ENCODE data around the gene CPNE2. TPM values are rescaled to one million over a fixed set of nuclear protein-coding genes. Genes with fewer than 3 reads are reported as not detected.

The CPNE2 gene
- total RNA-seq, 1 donor from 2014 or later, result 145 TPM

GRCh38 chr16:57172721-57173290, 80.4 kb downstream of the CPNE2 start:
- no peaks in the 10 kb centered on the region for H3K27me3 Mint-ChIP-seq (ENCODE audit: unreplicated experiment)
- H3K4me1 Mint-ChIP-seq (ENCODE audit: unreplicated experiment), result peaks cover 7% of the 10 kb centered on the region
- DNase-seq (ENCODE audit: low spot score), result no peak
- H3K36me3 Mint-ChIP-seq (ENCODE audit: low read depth, unreplicated experiment), result peaks cover 17% of the 10 kb centered on the region
- no peak overlapping the region for H3K27ac Mint-ChIP-seq (ENCODE audit: unreplicated experiment)
- no peaks in the 10 kb centered on the region for H3K9me3 Mint-ChIP-seq (ENCODE audit: unreplicated experiment)
- H3K4me3 Mint-ChIP-seq (ENCODE audit: unreplicated experiment), result no peak overlapping the region
- TF ChIP-seq CTCF (IDR thresholded peaks at IDR 0.05; ENCODE audit: unreplicated experiment), result no peak

GRCh38 chr16:57175896-57176295, 83.5 kb downstream of the CPNE2 start:
- Mint-ChIP-seq H3K36me3 (ENCODE audit: low read depth, unreplicated experiment) (peaks cover 15% of the 10 kb centered on the region), H3K27me3 (ENCODE audit: unreplicated experiment) (no peaks in the 10 kb centered on the region), H3K9me3 (ENCODE audit: unreplicated experiment) (no peaks in the 10 kb centered on the region), H3K27ac (ENCODE audit: unreplicated experiment) (no peak overlapping the region), H3K4me3 (ENCODE audit: unreplicated experiment) (no peak overlapping the region), H3K4me1 (ENCODE audit: unreplicated experiment) (no peaks in the 10 kb centered on the region)
- TF ChIP-seq CTCF (IDR thresholded peaks at IDR 0.05; ENCODE audit: unreplicated experiment), result no peak
- DNase-seq (ENCODE audit: low spot score), result no peak

GRCh38 chr16:57178196-57178595, 85.8 kb downstream of the CPNE2 start:
- no peak for TF ChIP-seq CTCF (IDR thresholded peaks at IDR 0.05; ENCODE audit: unreplicated experiment)
- no peaks in the 10 kb centered on the region for H3K9me3 Mint-ChIP-seq (ENCODE audit: unreplicated experiment)
- no peak overlapping the region for H3K4me3 Mint-ChIP-seq (ENCODE audit: unreplicated experiment)
- H3K4me1 Mint-ChIP-seq (ENCODE audit: unreplicated experiment), result no peaks in the 10 kb centered on the region
- DNase-seq (ENCODE audit: low spot score), result no peak
- H3K36me3 Mint-ChIP-seq (ENCODE audit: low read depth, unreplicated experiment), result no peaks in the 10 kb centered on the region
- H3K27me3 Mint-ChIP-seq (ENCODE audit: unreplicated experiment), result no peaks in the 10 kb centered on the region
- no peak overlapping the region for H3K27ac Mint-ChIP-seq (ENCODE audit: unreplicated experiment)

- Mint-ChIP-seq H3K9me3 (ENCODE audit: unreplicated experiment) (no peaks in the 10 kb centered on the region), H3K4me1 (ENCODE audit: unreplicated experiment) (no peaks in the 10 kb centered on the region), H3K4me3 (ENCODE audit: unreplicated experiment) (no peak overlapping the region), H3K36me3 (ENCODE audit: low read depth, unreplicated experiment) (no peaks in the 10 kb centered on the region), H3K27me3 (ENCODE audit: unreplicated experiment) (no peaks in the 10 kb centered on the region), H3K27ac (ENCODE audit: unreplicated experiment) (no peak overlapping the region)
- no peak for TF ChIP-seq CTCF (IDR thresholded peaks at IDR 0.05; ENCODE audit: unreplicated experiment)
- DNase-seq (ENCODE audit: low spot score), result no peak
Measured at GRCh38 chr16:57178793-57179212, 86.4 kb downstream of the CPNE2 start.

DNA sequence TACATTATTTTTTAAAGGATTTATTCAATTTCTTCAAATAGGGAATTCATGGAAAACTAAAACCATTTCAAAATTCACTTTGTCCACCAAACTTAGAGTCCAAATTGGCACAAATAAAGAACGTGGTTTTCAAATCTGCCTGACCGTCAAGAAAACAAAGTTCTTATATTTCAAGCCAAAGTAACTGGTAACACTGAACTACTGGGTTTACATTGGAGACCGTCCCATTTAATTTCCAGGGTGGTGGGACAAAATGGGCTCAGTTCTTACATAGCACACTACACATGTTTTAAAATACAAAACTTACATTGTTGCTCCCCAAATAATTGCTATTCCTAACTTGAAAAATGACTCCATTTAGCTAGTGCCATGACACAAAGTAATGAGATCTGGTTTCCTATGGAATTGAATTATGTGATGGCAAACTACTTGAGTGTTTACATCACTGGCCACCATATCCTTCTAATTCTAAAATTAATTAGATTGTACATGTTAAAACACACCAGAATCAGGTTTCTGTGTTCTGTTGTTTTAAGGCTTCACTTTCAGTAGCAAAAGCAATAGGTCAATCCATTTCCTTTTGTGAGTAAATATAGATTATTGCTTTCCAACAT, 86.9 kb downstream of the CPNE2 start:
- Mint-ChIP-seq H3K9me3 (ENCODE audit: unreplicated experiment) (no peaks in the 10 kb centered on the region), H3K27ac (ENCODE audit: unreplicated experiment) (no peak overlapping the region), H3K4me3 (ENCODE audit: unreplicated experiment) (no peak overlapping the region), H3K36me3 (ENCODE audit: low read depth, unreplicated experiment) (no peaks in the 10 kb centered on the region), H3K27me3 (ENCODE audit: unreplicated experiment) (peaks cover 2% of the 10 kb centered on the region), H3K4me1 (ENCODE audit: unreplicated experiment) (peaks cover 3% of the 10 kb centered on the region)
- TF ChIP-seq CTCF (IDR thresholded peaks at IDR 0.05; ENCODE audit: unreplicated experiment), result no peak
- no peak for DNase-seq (ENCODE audit: low spot score)
